GM19035 (cell line): ENCODE measurements around the gene TRDMT1.

Experiments used
- ATAC-seq: cut with Tn5 transposase; IDR thresholded peaks from one replicate; pipeline ENCODE4 v1.9.1; 2021; ENCODE audit not compliant: unreplicated experiment

TRDMT1 gene

DNA sequence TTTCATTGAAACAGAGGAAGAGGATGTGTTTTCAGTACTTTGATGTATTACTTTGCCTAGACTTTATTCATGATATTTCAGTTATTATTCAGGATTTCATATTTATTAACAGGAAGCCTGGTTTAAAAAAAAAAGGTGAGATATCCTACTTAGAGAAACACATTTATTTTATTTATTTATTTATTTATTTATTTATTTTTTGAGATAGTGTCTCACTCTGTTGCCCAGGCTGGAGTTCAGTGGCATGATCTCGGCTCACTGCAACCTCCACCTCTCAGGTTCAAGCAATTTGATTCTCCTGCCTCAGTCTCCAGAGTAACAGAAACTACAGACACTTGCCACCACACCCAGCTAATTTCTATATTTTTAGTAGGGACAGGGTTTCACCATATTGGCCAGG lies 24.5 kb downstream of the TRDMT1 start:
- ATAC-seq: no peak

DNA sequence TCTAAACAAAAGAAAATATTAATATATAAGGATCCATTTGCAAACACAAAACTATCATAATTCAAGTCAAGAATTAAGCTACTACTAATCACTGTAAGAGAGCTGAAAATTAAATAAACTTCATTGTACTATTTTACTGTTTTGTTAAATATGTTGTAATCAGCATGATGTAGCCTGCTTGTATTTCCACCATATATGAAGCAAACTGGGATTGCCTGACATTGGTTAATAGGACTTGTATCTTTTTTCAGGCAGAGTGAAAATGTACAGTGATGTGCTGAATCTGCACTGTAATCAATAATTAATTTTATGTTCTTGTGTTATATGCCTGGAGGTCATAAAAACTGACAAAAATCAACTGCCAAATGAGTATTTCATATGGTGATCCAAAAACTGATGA lies 25.4 kb downstream of the TRDMT1 start:
- ATAC-seq: no peak

DNA sequence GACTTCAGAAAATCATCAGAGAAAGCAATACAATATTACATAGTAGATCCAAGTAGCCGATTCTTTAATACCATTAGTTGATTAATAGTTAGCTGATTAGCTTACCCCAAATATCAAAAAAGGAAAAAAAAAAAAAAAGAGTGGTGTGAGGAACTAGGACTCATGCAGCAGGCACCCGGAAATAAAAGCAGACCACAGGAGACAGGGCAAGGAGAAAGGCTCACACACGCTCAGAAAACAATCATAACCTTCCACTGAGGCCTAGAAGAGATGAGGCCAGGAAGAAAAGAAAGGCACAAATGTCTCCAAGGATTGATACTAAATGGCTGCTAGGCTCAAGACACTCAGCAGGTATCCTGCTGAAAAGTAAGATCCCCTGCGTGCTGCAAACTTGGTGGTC lies 25.9 kb downstream of the TRDMT1 start:
- ATAC-seq: no peak

DNA sequence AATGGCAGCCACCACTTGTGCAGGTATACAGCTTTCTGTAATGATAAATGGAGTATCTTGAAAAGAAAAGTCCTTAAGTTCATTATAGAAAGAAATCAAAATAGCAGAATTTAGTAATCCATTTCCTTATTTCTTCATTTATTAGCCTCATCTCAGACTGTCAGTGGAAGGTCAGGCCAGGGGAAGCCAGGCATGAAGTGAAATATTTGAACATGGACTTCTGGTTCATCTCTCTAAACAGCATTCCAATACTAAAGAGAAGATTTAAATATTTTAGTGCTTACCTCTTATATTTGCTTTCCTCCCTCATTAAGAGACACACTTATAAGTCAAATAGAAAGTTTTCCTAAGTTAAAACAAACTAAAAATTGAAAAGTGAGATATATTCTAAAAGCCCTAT lies 26.8 kb downstream of the TRDMT1 start:
- ATAC-seq: no peak

DNA sequence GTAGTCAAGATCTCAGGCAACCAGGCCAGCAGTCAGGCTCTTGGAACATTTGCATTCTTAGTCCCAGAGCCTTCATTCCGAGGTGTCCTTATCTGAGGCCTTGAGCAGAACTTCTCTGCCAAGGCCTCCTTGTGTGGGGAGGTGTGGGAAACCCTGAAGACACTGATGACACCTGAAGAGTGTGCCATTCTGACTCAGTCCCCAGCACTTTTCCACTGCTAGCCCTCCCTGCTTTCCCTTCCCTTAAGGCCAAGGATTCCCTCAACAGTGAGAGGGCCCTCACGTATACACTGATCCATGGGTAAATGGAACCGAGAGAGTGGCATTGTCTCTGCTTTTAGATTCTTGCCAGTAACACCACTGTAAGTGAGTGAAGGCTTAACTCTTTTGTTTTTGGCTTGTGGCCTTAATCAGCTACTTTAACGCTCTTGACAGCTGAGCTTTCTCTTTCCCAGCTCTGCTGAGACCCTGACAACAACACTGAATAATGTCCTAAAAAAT lies 30.3 kb downstream of the TRDMT1 start:
- no peak for ATAC-seq

DNA sequence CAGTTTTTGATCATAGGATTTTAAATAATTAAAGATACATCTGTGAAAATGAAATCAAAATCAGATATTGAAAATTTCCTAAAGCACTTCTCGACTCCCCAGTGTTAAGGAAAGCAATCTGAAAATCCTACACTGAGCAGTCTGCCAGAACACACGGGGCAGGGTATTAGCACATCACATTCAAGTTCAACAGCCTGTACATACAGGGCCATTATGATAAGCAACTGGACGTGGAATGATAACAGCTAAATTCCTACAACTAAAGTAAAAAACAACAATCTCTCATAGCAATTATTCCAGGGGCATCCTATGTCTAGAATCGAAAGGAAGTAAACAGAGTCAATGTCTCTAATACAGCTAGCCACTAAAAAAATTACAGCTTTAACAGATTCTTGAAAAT lies 31.7 kb downstream of the TRDMT1 start:
- no peak for ATAC-seq

DNA sequence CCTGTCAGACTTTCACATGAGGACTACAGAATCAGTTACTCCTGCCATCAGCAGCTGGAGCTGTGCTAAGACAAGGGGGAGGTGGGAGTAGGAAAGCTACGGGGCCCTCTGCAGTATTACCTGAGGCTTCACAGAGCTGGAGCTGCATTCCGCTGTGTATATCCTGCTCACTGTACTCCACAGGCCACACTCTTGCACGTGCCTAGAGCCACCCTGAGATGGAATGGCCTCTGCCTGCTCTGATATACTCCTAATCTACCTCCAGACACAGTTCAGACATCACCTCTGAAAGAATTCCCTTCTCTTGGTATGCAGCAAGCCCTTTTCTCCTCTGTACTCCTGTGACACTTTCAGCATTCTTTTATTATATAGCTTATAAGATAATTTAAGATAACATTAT lies 34.8 kb downstream of the TRDMT1 start:
- no peak for ATAC-seq

DNA sequence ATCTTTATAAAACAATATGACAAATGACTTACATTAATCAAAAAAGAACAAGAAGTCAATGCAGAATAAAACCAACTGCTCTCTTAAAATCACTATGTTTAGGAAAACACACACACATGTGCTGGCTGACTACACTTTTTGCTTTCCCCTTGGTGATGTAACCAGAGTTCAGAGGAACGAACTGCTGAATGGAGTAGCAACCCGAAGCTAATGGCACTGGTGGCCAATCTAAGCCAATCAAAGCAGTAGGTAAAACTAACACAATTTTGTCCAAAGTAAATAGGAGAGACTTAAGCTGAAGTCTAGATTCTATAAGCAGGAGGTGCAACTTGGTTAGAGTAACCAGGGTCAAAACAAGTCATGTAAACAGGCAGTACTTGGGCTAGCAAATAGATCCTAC lies 38.6 kb downstream of the TRDMT1 start:
- ATAC-seq: no peak

DNA sequence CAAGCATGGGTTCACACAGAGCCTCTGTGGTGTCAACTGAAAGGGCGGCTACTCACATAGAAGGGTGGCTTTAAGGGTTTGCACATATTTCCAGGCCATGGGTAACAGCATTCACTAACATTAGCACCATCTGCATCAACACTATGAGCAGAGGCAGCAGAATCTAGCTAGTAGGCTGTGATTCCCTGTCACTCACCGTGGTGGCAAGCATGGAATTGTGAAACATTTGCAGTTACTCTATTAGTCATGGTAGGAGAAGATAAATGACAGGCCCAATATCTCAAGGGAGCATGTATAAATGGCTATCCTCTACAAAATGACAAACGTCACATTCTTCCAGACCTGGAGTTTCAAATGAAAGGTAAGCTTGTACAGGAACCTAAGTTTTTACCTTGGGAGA lies 39.7 kb downstream of the TRDMT1 start:
- no peak for ATAC-seq

DNA sequence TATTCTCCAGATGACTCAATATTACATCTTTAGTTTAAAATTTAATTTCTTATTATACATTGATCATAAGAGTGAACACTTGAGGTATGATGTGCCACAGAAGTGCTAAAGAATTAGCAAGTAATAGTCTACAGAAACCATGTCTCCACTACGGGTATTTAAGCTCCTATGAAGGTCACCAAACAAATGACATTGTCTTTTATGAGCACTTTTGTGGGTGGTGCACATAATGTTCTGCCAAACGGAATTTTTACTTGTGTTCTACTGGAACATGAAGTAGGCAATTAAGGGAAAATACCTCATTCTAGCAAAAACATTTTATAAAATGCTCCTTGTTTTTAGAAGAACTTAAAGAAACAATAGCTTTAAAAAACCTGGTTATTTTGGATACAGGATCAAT lies 44.4 kb downstream of the TRDMT1 start:
- no peak for ATAC-seq

DNA sequence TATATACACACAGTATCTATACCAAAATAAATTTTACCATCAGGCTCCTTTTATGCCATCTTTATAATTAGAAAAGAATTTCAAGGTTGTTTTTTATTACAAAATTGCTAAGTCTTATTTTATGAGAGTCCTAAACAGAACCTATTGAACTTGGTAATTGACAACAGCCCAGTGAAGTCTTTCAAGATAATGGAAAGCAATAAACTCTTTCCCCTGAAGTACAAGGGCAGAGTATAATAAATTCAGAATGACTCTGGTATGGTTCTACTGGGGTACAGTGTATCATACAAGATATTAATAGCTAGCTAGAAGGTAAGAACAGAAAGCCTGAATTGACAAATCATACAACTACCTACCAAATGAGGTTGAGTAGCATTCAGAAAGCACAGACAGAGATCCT lies 45.6 kb downstream of the TRDMT1 start:
- ATAC-seq: no peak

DNA sequence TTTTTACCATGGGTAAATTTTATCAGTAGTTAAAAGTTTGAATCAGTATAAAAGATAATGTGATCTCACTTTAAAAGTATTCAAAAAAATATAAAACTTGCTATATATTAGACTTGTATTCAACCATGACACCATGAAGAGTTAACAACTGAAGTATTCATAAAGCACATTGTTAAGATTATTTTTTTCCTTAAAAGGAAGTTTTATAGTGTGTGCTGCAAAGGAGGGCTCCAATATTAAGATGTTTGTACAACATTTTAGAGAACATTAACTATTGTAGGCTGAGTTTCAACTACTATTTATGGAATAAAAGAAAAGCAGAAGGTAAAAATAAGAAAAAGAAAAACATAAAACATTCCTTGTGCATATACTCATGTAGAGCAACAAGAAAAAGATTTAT lies 47.4 kb downstream of the TRDMT1 start:
- no peak for ATAC-seq

DNA sequence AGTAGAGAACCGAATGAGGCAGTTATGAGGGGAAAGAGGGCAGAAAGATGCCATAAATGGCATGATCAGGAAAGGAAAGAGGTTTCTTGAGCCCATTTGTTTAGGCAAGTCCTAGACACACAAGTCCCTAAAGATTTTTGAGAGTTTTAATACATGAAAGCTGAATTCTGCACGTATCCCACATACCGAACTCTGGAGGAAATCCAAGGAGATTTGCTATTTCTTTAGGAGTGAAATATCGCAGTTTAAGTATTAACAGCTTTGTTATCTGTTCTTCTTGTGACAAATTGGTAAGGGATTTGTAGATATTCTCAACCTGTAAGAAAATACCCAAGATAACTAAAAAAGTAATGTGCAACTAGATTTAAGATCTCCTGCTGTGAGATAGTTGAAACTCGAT lies 48.2 kb downstream of the TRDMT1 start:
- ATAC-seq: no peak

DNA sequence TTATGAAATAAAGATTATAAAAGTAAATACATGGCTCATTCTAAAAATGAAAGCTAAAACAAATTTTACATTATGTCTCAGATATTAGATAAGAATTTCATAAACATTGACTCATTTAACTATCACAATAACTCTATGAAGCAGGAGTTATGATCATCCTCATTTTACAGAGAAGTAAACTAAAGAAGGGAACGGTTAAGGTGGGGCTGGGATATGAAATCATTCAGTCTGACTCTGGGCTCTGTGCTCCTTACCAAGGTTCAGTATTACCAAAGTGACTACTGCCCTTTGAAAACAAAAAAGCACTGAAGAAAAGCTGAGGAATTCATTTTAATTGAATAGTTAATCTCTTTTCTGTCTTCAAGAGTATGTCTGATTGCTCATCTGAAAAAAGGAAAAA lies 49.8 kb downstream of the TRDMT1 start:
- ATAC-seq: no peak

DNA sequence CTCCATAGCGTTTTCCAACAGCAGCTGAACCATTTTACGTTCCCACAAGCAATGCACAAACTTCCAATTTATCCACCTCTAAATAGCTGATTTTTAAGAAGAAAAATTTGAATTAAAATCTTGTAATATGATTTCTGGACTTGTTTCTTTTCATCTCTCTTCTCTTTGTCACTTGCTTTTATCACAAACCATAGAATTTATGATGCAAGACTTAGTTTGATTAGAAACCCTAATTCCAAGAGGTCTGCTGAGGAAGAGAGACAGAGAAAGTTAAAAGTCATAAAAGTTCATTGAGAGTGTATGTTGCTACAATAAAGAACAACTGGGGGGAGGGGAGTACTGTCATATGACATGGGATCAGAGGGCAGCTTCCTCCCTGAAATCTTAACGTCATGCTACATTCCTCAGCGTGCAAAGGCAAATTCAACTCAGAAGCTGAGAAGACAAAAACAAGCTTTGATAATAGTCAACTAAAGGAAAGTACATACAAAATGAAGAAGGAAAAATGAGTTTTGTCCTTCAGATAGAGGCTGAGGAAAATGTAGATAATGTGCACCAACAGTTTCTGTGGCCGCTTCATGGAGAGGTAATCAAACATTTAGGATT lies 53.5 kb downstream of the TRDMT1 start:
- ATAC-seq: no peak

DNA sequence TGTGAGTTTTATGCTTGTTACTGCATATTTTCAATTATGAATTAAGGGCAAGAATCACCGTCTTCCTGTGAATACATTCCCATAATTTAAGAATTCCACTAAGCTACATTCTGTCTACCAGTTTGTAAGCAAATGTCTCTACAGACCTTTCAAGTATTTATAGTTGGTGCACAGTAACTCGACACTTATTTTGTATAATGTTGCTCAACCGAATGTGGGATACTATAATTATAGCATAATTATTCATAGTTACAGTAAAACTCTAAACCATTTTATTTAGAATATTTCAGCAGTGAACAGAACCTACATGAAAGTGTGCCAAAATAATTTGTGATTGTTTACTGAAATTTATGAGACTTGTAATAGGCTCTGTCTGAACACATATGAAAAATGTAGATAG lies 54.6 kb downstream of the TRDMT1 start:
- no peak for ATAC-seq

DNA sequence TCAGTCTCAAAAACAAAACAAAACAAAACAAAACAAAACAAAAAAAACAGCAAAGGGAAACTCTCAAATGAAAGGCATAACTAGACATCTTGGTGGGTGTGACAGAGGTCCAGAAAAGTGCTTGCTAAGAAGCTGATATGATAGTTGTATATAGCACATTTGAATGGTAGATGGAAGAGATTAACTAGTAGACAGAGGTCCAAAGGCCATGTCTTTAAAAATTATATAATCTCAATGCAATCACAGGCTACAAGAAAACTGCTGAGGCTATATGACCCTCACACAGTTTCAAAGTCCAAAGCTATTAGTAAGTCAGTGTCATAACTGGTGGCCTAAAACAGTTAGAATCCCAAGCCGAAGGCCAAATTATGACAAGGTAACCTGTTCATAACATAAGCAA lies 56.2 kb downstream of the TRDMT1 start:
- no peak for ATAC-seq

DNA sequence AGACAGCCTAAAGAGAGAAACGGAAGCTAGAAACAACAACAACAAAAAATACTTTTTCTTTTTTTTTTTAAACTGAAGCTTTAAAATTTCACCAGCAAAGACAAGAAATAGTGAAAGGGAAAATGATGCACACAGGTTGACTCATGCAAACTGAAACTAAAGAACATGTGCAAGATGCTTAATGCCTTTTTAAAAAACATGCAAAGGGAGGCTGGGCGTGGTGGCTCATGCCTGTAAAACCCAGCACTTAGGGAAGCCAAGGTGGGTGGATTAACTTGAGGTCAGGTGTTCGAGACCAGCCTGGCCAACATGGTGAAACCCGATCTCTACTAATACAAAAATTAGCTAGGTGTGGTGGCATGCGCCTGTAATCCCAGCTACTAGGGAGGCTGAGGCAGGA lies 56.7 kb downstream of the TRDMT1 start:
- peak; percentile 66 for ATAC-seq

DNA sequence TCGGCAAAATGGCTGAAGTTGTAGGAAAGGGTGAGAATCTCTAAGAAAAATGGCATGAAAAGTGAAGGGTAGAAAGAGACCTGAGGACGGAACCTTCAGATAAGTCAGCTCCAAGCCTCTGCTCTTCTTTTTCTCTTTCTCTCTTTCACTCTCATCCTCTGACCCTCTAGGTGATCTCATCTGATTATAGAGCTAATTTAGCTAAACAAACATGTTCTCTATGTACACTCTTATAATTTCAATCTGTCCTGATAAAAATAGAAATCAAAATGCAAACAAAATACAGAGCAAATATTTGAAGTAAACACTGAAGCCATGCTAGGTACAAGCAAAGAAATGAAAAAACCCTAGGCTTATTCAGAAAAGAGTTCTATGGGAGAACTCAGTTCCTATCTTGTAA lies 57.4 kb downstream of the TRDMT1 start:
- no peak for ATAC-seq

DNA sequence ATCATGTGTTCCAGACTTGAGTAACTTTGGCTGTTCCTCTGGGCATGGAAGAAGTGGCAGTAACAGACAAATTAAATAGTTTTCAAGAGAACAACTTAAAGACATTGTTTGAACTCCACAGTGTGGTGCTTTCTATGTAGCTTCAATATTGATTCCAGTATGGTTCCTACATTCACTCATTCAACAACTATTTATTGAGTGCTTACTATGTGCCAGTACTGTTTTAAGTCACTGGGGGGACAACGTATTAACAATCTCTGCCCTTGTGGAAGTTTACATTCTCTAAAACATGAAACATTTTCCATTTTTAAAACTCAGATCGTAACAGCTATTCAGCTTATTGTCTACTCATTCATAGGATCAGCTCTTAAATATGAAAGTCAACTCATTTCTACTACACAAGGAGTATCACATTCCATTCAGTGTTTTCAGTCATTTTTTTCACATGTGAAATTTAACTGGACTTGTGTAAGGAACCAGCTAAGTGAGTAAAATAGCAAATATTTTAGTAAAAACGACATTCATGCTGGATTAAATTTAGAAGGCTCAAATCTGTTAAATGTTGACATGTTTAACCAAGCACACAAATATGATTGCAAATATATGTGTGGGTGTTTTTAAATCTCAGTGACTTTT lies 58.3 kb downstream of the TRDMT1 start:
- no peak for ATAC-seq

DNA sequence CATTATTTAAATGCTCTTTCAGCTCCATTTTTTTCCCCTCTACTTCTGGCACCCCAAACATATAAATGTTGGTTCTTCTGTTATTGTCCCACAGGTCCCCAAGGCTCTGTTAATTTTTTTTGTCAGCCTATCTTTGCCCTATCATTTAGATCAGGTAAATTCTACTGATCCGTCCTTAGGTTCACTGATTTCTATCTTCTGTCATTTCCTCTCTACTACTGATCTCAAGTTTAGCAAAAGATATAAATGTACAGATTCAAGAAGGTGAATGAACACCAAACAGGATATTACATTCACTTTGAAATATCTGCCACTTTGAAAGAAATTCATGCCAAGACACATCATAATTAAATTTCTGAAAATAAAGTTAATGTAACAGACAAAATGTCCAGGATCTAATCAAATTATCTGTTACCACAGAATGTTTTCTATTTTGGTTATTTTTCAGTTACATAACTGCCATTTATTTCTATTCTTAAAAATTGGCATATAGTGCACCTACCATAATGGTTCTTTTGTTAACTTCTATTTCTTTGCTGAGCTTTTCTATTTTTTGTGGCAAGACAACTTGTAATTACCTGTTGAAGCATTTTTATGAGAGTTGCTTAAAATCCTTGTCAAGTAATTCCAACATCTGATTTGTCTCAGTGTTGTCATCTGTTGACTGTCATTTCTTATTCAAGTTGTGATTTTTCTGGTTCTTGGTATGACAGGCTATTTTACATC lies 59.8 kb downstream of the TRDMT1 start:
- ATAC-seq: no peak

DNA sequence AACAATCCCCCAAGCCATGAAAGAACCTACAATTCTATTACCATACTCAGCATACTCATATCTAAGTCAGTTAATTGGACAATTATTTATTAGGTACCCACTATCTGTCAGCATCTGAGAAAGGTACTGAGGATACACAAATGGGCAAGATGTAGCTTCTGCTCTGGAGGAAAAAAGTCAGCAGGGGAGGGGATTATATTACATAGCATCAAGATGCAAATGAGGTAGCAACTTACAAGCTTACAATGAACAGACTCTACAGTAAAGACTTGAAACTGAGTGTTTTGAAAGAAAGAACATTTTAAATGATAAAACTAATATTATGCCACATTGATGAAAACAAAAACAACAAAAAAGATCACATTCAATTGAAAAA lies 61.1 kb downstream of the TRDMT1 start:
- ATAC-seq: no peak
